ENCODE data around the gene PRKCH.

- no peak for TF ChIP-seq POLR2A (IDR thresholded peaks at IDR 0.05; ENCODE audit: low read length)
- TF ChIP-seq GATA1 (IDR thresholded peaks at IDR 0.05; ENCODE audit: low read depth, low read length), result no peak
Observed at GRCh38 chr14:61547186-61548069, 226.0 kb downstream of the PRKCH start.
